Sigmoid colon (tissue), 7 donors: ENCODE data around the gene KRT36. TPM values are rescaled to one million over a fixed set of nuclear protein-coding genes. Genes with fewer than 3 reads are reported as not detected.

ENCODE experiments used
- DNase-seq: peaks from one replicate; pipeline ENCODE4 v3.0.0-alpha.2; 2019
- H3K27ac ChIP-seq, 4 donors: fragments of 200-600 bp; sonication (generic); one replicate each; pipeline ENCODE4 v1.5.1; 2016 to 2019; ENCODE audit warnings: mild to moderate bottlenecking in 1 of 4
- H3K27me3 ChIP-seq, 3 donors: fragments of 200-600 bp; sonication (generic); one replicate each; pipeline ENCODE4 v1.5.1; 2019; ENCODE audit warnings: mild to moderate bottlenecking in 1 of 3
- H3K36me3 ChIP-seq, 4 donors: fragments of 200-600 bp; sonication (generic); one replicate each; pipeline ENCODE4 v1.5.1; 2016 to 2019
- H3K4me1 ChIP-seq, 4 donors: fragments of 200-600 bp; sonication (generic); one replicate each; pipeline ENCODE4 v1.5.1; 2017 to 2019
- H3K4me3 ChIP-seq, 4 donors: fragments of 200-600 bp; sonication (generic); one replicate each; pipeline ENCODE4 v1.5.1; 2017 to 2019; ENCODE audit warnings: mild to moderate bottlenecking in 2 of 4, moderate library complexity in 1 of 4
- H3K9me3 ChIP-seq, 4 donors: fragments of 200-600 bp in 3 of 4; sonication (generic) in 3 of 4; one replicate each; pipeline versions ENCODE4 v1.5.1 to v1.6.1; 2013 to 2019
- CTCF ChIP-seq, 4 experiments: fragments of 450-650 bp in 3 of 4; fragments of 200-600 bp in 1 of 4; IDR thresholded peaks; one replicate each; pipeline ENCODE4 v1.5.1; 2016 to 2019; ENCODE audit warnings: antibody characterized with exemption in 4 of 4, mild to moderate bottlenecking in 3 of 4, moderate library complexity in 2 of 4
- EP300 ChIP-seq, 4 donors: sonication (generic); formaldehyde crosslinking; IDR thresholded peaks; one replicate each; pipeline ENCODE4 v1.6.1; 2017; ENCODE audit warnings: antibody characterized with exemption in 4 of 4
- POLR2A ChIP-seq, 2 donors: fragments of 450-650 bp; IDR thresholded peaks; one replicate each; pipeline ENCODE4 v1.6.1; 2016; ENCODE audit warnings: antibody characterized with exemption in 2 of 2, mild to moderate bottlenecking in 2 of 2, moderate library complexity in 2 of 2
- POLR2AphosphoS5 ChIP-seq, 4 donors: sonication (generic); formaldehyde crosslinking; IDR thresholded peaks; one replicate each; pipeline ENCODE4 v1.6.1; 2017; ENCODE audit warnings: antibody characterized with exemption in 4 of 4
- WGBS, 2 donors: extraction: QIAGEN DNeasy Blood & Tissue Kit; methylation state at CpG; one replicate each; pipeline ENCODE4 v1.1.7; 2013; 5-methylcytosine and 5-hydroxymethylcytosine counted together
- intact Hi-C: fragments of 100-400 bp; cut with DNase I; formaldehyde crosslinking; loops from one replicate; pipeline ENCODE4 v1.15.1; 2023
- polyA plus RNA-seq, 3 donors: library from polyadenylated mRNA; stranded (reverse); fragments of 200-250 nt; gene quantifications; one replicate each; pipeline ENCODE4 v1.2.3, GENCODE V29; 2013
- total RNA-seq, 4 donors: library from RNA; depleted of rRNA; stranded (reverse); fragments of >200 nt; gene quantifications; one replicate each; pipeline ENCODE4 v1.1.0, GENCODE V29; 2016
- donor health status: healthy with polysubstance abuse.
- donor health status: Bipolar disorder and iron deficiency.
- donor health status: healthy.

Gene KRT36
- total and polyA plus RNA-seq, 7 donors: 0.20 to 0.33 TPM; not detected in 5

- no peak overlapping the region for H3K27ac ChIP-seq
- DNase-seq: no peak
- intact Hi-C loops: no loop called here
- no peak overlapping the region for H3K4me3 ChIP-seq
- no peaks in the 10 kb centered on the region for H3K27me3 ChIP-seq
- TF ChIP-seq POLR2A (IDR thresholded peaks at IDR 0.05) (no peak), CTCF (IDR thresholded peaks at IDR 0.05) (no peak), EP300 (IDR thresholded peaks at IDR 0.05) (no peak), POLR2AphosphoS5 (IDR thresholded peaks at IDR 0.05) (no peak)
- no peaks in the 10 kb centered on the region for H3K4me1 ChIP-seq
- WGBS, 2 donors: 88 to 90% methylated on average over 8 of the region's 8 CpGs
- H3K36me3 ChIP-seq: no peaks in the 10 kb centered on the region
- no peaks in the 10 kb centered on the region for H3K9me3 ChIP-seq
Measured at GRCh38 chr17:41484920-41485904, 4.5 kb downstream of the KRT36 start.

GRCh38 chr17:41483991-41484826, 5.5 kb downstream of the KRT36 start:
- intact Hi-C loops: no loop called here
- H3K4me1 ChIP-seq: no peaks in the 10 kb centered on the region
- no peak overlapping the region for H3K27ac ChIP-seq
- DNase-seq: no peak
- WGBS, 2 donors: 78 to 82% methylated on average over 7 of the region's 7 CpGs
- H3K36me3 ChIP-seq: no peaks in the 10 kb centered on the region
- no peak for TF ChIP-seq EP300 (IDR thresholded peaks at IDR 0.05)
- no peak for TF ChIP-seq POLR2AphosphoS5 (IDR thresholded peaks at IDR 0.05)
- TF ChIP-seq POLR2A (IDR thresholded peaks at IDR 0.05): no peak
- no peak for TF ChIP-seq CTCF (IDR thresholded peaks at IDR 0.05)
- H3K9me3 ChIP-seq: no peaks in the 10 kb centered on the region
- no peak overlapping the region for H3K4me3 ChIP-seq
- no peaks in the 10 kb centered on the region for H3K27me3 ChIP-seq

GRCh38 chr17:41483531-41483930, 6.2 kb downstream of the KRT36 start:
- TF ChIP-seq POLR2AphosphoS5 (IDR thresholded peaks at IDR 0.05) (no peak), EP300 (IDR thresholded peaks at IDR 0.05) (no peak), POLR2A (IDR thresholded peaks at IDR 0.05) (no peak), CTCF (IDR thresholded peaks at IDR 0.05) (no peak)
- Histone ChIP-seq H3K27ac (no peak overlapping the region), H3K4me1 (no peaks in the 10 kb centered on the region), H3K36me3 (no peaks in the 10 kb centered on the region), H3K9me3 (no peaks in the 10 kb centered on the region), H3K27me3 (no peaks in the 10 kb centered on the region), H3K4me3 (no peak overlapping the region)
- intact Hi-C loops: no loop called here
- no peak for DNase-seq
- WGBS, 2 donors: 80 to 85% methylated on average over 9 of the region's 9 CpGs

- DNase-seq: no peak
- no peaks in the 10 kb centered on the region for H3K36me3 ChIP-seq
- no peak for TF ChIP-seq EP300 (IDR thresholded peaks at IDR 0.05)
- TF ChIP-seq POLR2AphosphoS5 (IDR thresholded peaks at IDR 0.05): no peak
- TF ChIP-seq POLR2A (IDR thresholded peaks at IDR 0.05): no peak
- TF ChIP-seq CTCF (IDR thresholded peaks at IDR 0.05): no peak
- H3K4me3 ChIP-seq: no peak within 1 kb of the TSS
- H3K27ac ChIP-seq: no peak within 1 kb of the TSS
- intact Hi-C loops: no loop called here
- H3K4me1 ChIP-seq: no peaks in the 10 kb centered on the region
- WGBS, 2 donors: 85 to 96% methylated on average over 2 of the region's 2 CpGs
- no peaks in the 10 kb centered on the region for H3K27me3 ChIP-seq
- no peaks in the 10 kb centered on the region for H3K9me3 ChIP-seq
Measured at GRCh38 chr17:41481036-41481435, 8.7 kb downstream of the KRT36 start, which contains the start of gene KRT35. TSS of gene KRT35 (minus strand) at chr17:41481151. CDS start at chr17:41481097, 54 bp downstream.
